Measurements from ENCODE around the gene CD180. TPM values are rescaled to one million over a fixed set of nuclear protein-coding genes. Genes with fewer than 3 reads are reported as not detected.

Gene CD180
- total and polyA plus RNA-seq, 2 donors (not counting 3 experiments of a cell fraction or from before 2014, with no cell fraction given), result not detected

- no peak overlapping the region for H3K4me3 ChIP-seq (replicated peaks in 1 of 3; ENCODE audit: insufficient read depth in 1 of 3, low read depth in 1 of 3, low read length in 3 of 3)
- TF ChIP-seq EZH2 (IDR thresholded peaks at IDR 0.05; ENCODE audit: borderline replicate concordance, low read depth, low read length, severe bottlenecking) (no peak), GATA2 (IDR thresholded peaks at IDR 0.05; ENCODE audit: insufficient read depth, insufficient read length, low read depth, low read length) (no peak), MAX (IDR thresholded peaks at IDR 0.05; ENCODE audit: insufficient read depth, insufficient read length) (no peak), JUN (IDR thresholded peaks at IDR 0.05; ENCODE audit: borderline replicate concordance, insufficient read depth, insufficient read length, low read depth) (no peak), POLR2A (IDR thresholded peaks at IDR 0.05; ENCODE audit: low read depth, low read length) (no peak), FOS (IDR thresholded peaks at IDR 0.05; ENCODE audit: borderline replicate concordance, insufficient read depth, low read length) (no peak)
- FAIRE-seq (no peak), DNase-seq (ENCODE audit: low read depth, low spot score) (no peak)
- H3K4me1 ChIP-seq (ENCODE audit: control insufficient read depth, extremely low read depth, insufficient read depth, low read length), result peaks cover 3% of the 10 kb centered on the region
- intact Hi-C loops (cut with micrococcal nuclease) (no loop called here), dilution Hi-C loops (cut with MboI; ENCODE audit: extremely low pct_ligation_motif_present, low sequenced_read_pairs) (no loop called here)
- no peak overlapping the region for H3K4me2 ChIP-seq (ENCODE audit: insufficient read depth, low read length)
- ChIA-PET POLR2A (no interaction called here), CTCF (no interaction called here)
- H3K9me3 ChIP-seq (replicated peaks; ENCODE audit: control insufficient read depth, insufficient read depth, low read length), result no peaks in the 10 kb centered on the region
- H3K79me2 ChIP-seq (ENCODE audit: control insufficient read depth, insufficient read depth, low read length), result no peaks in the 10 kb centered on the region
- no peaks in the 10 kb centered on the region for H4K20me1 ChIP-seq (replicated peaks; ENCODE audit: control insufficient read depth, extremely low read depth, insufficient read depth, low read length)
- no TSS peak for BruUV-seq (replicated peaks)
- H3K9me1 ChIP-seq (replicated peaks; ENCODE audit: control insufficient read depth, extremely low read depth, insufficient read depth, low read length), result no peaks in the 10 kb centered on the region
- H3K27me3 ChIP-seq (ENCODE audit: control insufficient read depth in 2 of 2, insufficient read depth in 2 of 2, low read length in 2 of 2), result no peaks in the 10 kb centered on the region
- H3K36me3 ChIP-seq (ENCODE audit: control insufficient read depth in 2 of 2, extremely low read depth in 1 of 2, insufficient read depth in 2 of 2, low read length in 2 of 2), result no peaks in the 10 kb centered on the region
- H2AFZ ChIP-seq (ENCODE audit: low read depth, low read length), result no peak overlapping the region
- H3K9ac ChIP-seq (replicated peaks; ENCODE audit: extremely low read depth, insufficient read depth, low read length), result no peak overlapping the region
- H3K27ac ChIP-seq (ENCODE audit: insufficient read depth, low read depth, low read length), result no peak overlapping the region
Measured at GRCh38 chr5:67201897-67202549, 5.4 kb upstream of the CD180 start.

GRCh38 chr5:67200809-67201562 lies 4.4 kb upstream of the CD180 start:
- BruUV-seq (replicated peaks), result no TSS peak
- Histone ChIP-seq H3K4me2 (ENCODE audit: insufficient read depth, low read length) (no peak overlapping the region), H3K79me2 (ENCODE audit: control insufficient read depth, insufficient read depth, low read length) (no peaks in the 10 kb centered on the region), H3K9ac (replicated peaks; ENCODE audit: extremely low read depth, insufficient read depth, low read length) (no peak overlapping the region), H3K9me1 (replicated peaks; ENCODE audit: control insufficient read depth, extremely low read depth, insufficient read depth, low read length) (no peaks in the 10 kb centered on the region), H3K4me3 (replicated peaks in 1 of 3; ENCODE audit: insufficient read depth in 1 of 3, low read depth in 1 of 3, low read length in 3 of 3) (no peak overlapping the region), H2AFZ (ENCODE audit: low read depth, low read length) (no peak overlapping the region), H3K36me3 (ENCODE audit: control insufficient read depth in 2 of 2, extremely low read depth in 1 of 2, insufficient read depth in 2 of 2, low read length in 2 of 2) (no peaks in the 10 kb centered on the region), H3K27me3 (ENCODE audit: control insufficient read depth in 2 of 2, insufficient read depth in 2 of 2, low read length in 2 of 2) (no peaks in the 10 kb centered on the region), H3K27ac (ENCODE audit: insufficient read depth, low read depth, low read length) (no peak overlapping the region), H3K9me3 (replicated peaks; ENCODE audit: control insufficient read depth, insufficient read depth, low read length) (no peaks in the 10 kb centered on the region), H3K4me1 (ENCODE audit: control insufficient read depth, extremely low read depth, insufficient read depth, low read length) (peaks cover 3% of the 10 kb centered on the region), H4K20me1 (replicated peaks; ENCODE audit: control insufficient read depth, extremely low read depth, insufficient read depth, low read length) (no peaks in the 10 kb centered on the region)
- ChIA-PET CTCF (no interaction called here), POLR2A (no interaction called here)
- TF ChIP-seq POLR2AphosphoS5 (IDR thresholded peaks at IDR 0.05; ENCODE audit: insufficient read depth, low read depth, low read length) (no peak), MAX (IDR thresholded peaks at IDR 0.05; ENCODE audit: insufficient read depth, insufficient read length) (no peak), JUN (IDR thresholded peaks at IDR 0.05; ENCODE audit: borderline replicate concordance, insufficient read depth, insufficient read length, low read depth) (no peak), GATA2 (IDR thresholded peaks at IDR 0.05; ENCODE audit: insufficient read depth, insufficient read length, low read depth, low read length) (no peak)
- DNase-seq (ENCODE audit: low read depth, low spot score) (no peak), FAIRE-seq (no peak)
- dilution Hi-C loops (cut with MboI; ENCODE audit: extremely low pct_ligation_motif_present, low sequenced_read_pairs) (no loop called here), intact Hi-C loops (cut with micrococcal nuclease) (no loop called here)
